Esophagus muscularis mucosa (tissue), 4 donors: ENCODE data around the gene RFNG. TPM values are rescaled to one million over a fixed set of nuclear protein-coding genes. Genes with fewer than 3 reads are reported as not detected.

ENCODE experiments used
- DNase-seq: peaks from one replicate; pipeline ENCODE4 v3.0.0-alpha.2; 2017; ENCODE audit errors: extremely low spot score
- H3K27ac ChIP-seq, 4 donors: fragments of 200-600 bp; sonication (generic); replicated peaks in 1 of 4; 1 replicate in 3 of 4; 2 replicates in 1 of 4; pipeline ENCODE4 v1.5.1; 2016 to 2019; ENCODE audit warnings: mild to moderate bottlenecking in 1 of 4
- H3K27me3 ChIP-seq, 4 donors: fragments of 200-600 bp; sonication (generic); one replicate each; pipeline versions ENCODE4 v1.5.1 to v1.6.0; 2016 to 2019
- H3K36me3 ChIP-seq, 4 donors: fragments of 200-600 bp; sonication (generic); one replicate each; pipeline ENCODE4 v1.5.1; 2016 to 2019
- H3K4me1 ChIP-seq, 4 donors: fragments of 200-600 bp; sonication (generic); one replicate each; pipeline ENCODE4 v1.5.1; 2016 to 2019
- H3K4me3 ChIP-seq, 4 donors: fragments of 200-600 bp; sonication (generic); 1 replicate in 2 of 4; 2 replicates in 2 of 4; pipeline ENCODE4 v1.5.1; 2016 to 2019; ENCODE audit warnings: mild to moderate bottlenecking in 4 of 4, moderate library complexity in 1 of 4
- H3K9me3 ChIP-seq, 4 donors: fragments of 200-600 bp; sonication (generic); 1 replicate in 3 of 4; 2 replicates in 1 of 4; pipeline ENCODE4 v1.5.1; 2016 to 2019
- CTCF ChIP-seq, 3 experiments: fragments of 200-600 bp in 2 of 3; fragments of 450-650 bp in 1 of 3; sonication (generic) in 2 of 3; IDR thresholded peaks; one replicate each; pipeline ENCODE4 v1.5.1; 2017 to 2019; ENCODE audit warnings: antibody characterized with exemption in 3 of 3, mild to moderate bottlenecking in 2 of 3, moderate library complexity in 1 of 3
- EP300 ChIP-seq: sonication (generic); formaldehyde crosslinking; IDR thresholded peaks from one replicate; pipeline ENCODE4 v1.6.1; 2017; ENCODE audit warnings: antibody characterized with exemption
- POLR2A ChIP-seq: fragments of 450-650 bp; IDR thresholded peaks from one replicate; pipeline ENCODE4 v1.6.1; 2017; ENCODE audit warnings: antibody characterized with exemption, moderate library complexity, mild to moderate bottlenecking, low read depth
- POLR2AphosphoS5 ChIP-seq, 2 donors: sonication (generic); formaldehyde crosslinking; IDR thresholded peaks; one replicate each; pipeline ENCODE4 v1.6.1; 2017; ENCODE audit warnings: antibody characterized with exemption in 2 of 2
- WGBS: methylation state at CpG from one replicate; pipeline ENCODE4 v1.1.5; 2018; 5-methylcytosine and 5-hydroxymethylcytosine counted together
- intact Hi-C: fragments of 100-400 bp; cut with DNase I; formaldehyde crosslinking; loops from one replicate; pipeline ENCODE4 v1.15.1; 2023
- total RNA-seq, 4 donors: library from RNA; depleted of rRNA; stranded (reverse); fragments of >200 nt; gene quantifications; one replicate each; pipeline versions ENCODE4 v1.1.0 to v1.2.1, GENCODE V29; 2016

The RFNG gene
- total RNA-seq, 4 donors from 2014 or later = 32.4 to 54.8 (median 42.5) TPM

- WGBS = 98% methylated on average over 9 of the region's 24 CpGs
- peaks cover 76 to 100% (median 95%) of the 10 kb centered on the region in 4 donors for H3K36me3 ChIP-seq
Measured at GRCh38 chr17:82083009-82083408, 31.4 kb upstream of the RFNG start.

GRCh38 chr17:82082456-82082855 lies 30.8 kb upstream of the RFNG start:
- no peak for DNase-seq
- intact Hi-C loops = no loop called here
- peaks cover 70 to 95% (median 89%) of the 10 kb centered on the region in 4 donors for H3K36me3 ChIP-seq
- 70% methylated on average over 2 of the region's 19 CpGs for WGBS
- TF ChIP-seq EP300 (no peak), POLR2A (no peak), POLR2AphosphoS5 (IDR thresholded peaks at IDR 0.05) (no peak), CTCF (IDR thresholded peaks at IDR 0.05) (no peak)
- H3K4me1 ChIP-seq = peaks cover 0 to 3% (median 0%) of the 10 kb centered on the region in 4 donors
- no peak overlapping the region for H3K4me3 ChIP-seq
- H3K27me3 ChIP-seq = no peaks in the 10 kb centered on the region
- no peak overlapping the region for H3K27ac ChIP-seq
- H3K9me3 ChIP-seq = no peaks in the 10 kb centered on the region

More at GRCh38 chr17:82083009-82083408, 31.4 kb upstream of the RFNG start:
- intact Hi-C loops = no loop called here
- no peaks in the 10 kb centered on the region for H3K27me3 ChIP-seq
- no peak overlapping the region for H3K27ac ChIP-seq
- H3K4me3 ChIP-seq = no peak overlapping the region
- TF ChIP-seq EP300 (no peak), POLR2A (no peak), POLR2AphosphoS5 (IDR thresholded peaks at IDR 0.05) (no peak), CTCF (IDR thresholded peaks at IDR 0.05) (no peak)
- peaks cover 0 to 2% (median 0%) of the 10 kb centered on the region in 4 donors for H3K4me1 ChIP-seq
- no peak for DNase-seq
- no peaks in the 10 kb centered on the region for H3K9me3 ChIP-seq

GRCh38 chr17:82081966-82082365 lies 30.4 kb upstream of the RFNG start:
- intact Hi-C loops = no loop called here
- Histone ChIP-seq H3K9me3 (no peaks in the 10 kb centered on the region), H3K27me3 (no peaks in the 10 kb centered on the region), H3K36me3 (peaks cover 66 to 90% (median 85%) of the 10 kb centered on the region in 4 donors), H3K4me1 (peaks cover 0 to 6% (median 0%) of the 10 kb centered on the region in 4 donors), H3K4me3 (no peak overlapping the region), H3K27ac (no peak overlapping the region)
- DNase-seq = no peak
- TF ChIP-seq EP300 (no peak), POLR2AphosphoS5 (IDR thresholded peaks at IDR 0.05) (no peak), CTCF (IDR thresholded peaks at IDR 0.05) (no peak), POLR2A (no peak)
- WGBS = 88% methylated on average over 12 of the region's 22 CpGs

GRCh38 chr17:82081546-82081945 lies 29.9 kb upstream of the RFNG start:
- WGBS = no CpG with 5 or more reads among the region's 20 CpGs
- no peak overlapping the region for H3K4me3 ChIP-seq
- TF ChIP-seq POLR2AphosphoS5 (IDR thresholded peaks at IDR 0.05) (no peak), EP300 (no peak), POLR2A (no peak), CTCF (IDR thresholded peaks at IDR 0.05) (no peak)
- intact Hi-C loops = no loop called here
- no peaks in the 10 kb centered on the region for H3K9me3 ChIP-seq
- H3K4me1 ChIP-seq = peaks cover 0 to 6% (median 0%) of the 10 kb centered on the region in 4 donors
- peaks cover 63 to 86% (median 80%) of the 10 kb centered on the region in 4 donors for H3K36me3 ChIP-seq
- no peaks in the 10 kb centered on the region for H3K27me3 ChIP-seq
- DNase-seq = no peak
- H3K27ac ChIP-seq = no peak overlapping the region
